NCI-H2227 treated with DMSO at 0.1 percent for 48 hours (cell line): ENCODE results near the gene HMOX1.
A peak's percentile ranks its signal among the peaks of the same experiment; 100 is the strongest.

Source experiments
- DNase-seq: peaks from one replicate; lab custom pipeline; 2025; lab: John Stamatoyannopoulos, UW

HMOX1 gene

DNA sequence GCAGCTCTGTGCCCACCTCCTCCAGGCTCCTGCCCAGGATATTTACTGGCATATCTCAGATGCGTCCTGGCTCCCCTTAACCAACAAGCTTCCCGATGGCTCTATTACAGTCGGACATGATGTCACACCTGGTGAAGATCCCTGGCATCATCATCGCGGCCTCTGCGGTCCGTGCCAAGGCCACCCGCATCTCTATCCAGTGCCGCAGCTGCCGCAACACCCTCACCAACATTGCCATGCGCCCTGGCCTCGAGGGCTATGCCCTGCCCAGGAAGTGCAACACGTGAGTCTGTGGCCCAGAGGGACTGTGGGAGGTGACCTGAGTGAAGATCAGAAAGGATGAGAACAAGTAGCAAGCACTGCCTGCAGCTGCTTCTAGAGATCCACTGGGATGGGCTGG lies 25.5 kb downstream of the HMOX1 start:
- no peak for DNase-seq

DNA sequence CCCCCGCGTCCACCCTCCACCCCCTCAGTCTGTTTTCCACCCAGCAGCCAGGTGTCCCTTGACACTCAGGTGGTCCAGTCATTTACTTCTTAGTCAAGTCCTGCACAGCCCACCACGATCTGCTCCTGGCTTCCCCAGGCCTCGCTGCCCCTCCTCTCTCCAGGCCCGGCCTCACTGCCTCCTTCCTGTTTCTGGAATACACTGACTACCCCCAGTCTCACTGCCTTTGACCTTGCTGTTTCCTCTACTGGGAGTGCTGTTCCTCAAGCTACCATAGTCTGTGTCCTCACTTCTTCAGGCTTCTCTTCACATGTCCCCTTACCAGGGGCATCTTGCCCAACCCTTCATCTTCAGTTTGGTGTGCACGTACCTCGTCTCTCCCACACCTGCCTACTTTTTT lies 26.5 kb downstream of the HMOX1 start:
- no peak for DNase-seq

DNA sequence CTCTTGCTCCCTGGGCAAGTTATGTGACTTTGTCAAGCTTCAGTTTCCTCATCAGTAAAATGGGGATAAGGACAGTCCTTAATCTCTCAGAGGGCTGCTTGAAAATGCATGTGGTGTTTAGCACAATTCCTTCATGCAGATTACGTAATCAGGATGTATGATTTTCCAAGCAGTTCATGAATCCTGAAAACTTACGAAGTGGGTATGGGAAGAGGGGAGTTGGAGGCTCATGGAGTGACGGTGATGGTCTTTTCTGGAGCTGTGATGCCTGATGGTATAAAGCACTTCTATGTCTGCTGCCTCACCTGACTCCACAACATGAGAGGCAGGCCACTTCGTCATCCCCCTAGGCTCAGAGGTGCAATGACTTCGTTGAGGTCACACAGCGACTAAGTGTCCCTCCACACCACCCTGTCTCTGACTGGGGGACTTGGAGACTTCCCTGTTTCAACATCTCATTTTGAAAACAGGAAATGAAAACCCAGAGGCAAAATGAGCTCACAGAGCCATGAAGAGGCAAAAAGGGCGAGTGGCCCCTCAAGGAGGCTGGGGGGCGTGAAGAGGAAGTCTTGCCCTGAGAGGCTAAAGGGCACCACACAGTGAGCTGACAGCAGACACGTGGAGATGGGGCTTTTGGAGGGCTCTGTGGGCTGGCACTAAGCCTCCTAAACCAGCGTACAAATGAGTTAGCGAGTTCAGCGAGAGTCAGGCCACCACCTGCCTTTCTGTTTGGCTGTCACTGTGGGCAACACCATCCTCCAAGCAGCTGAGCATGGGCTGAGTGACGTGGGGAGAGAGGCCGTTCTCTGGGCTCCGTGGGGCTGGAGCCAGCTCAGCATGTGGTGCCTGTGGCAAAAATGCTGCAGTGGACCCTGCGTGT lies 29.1 kb downstream of the HMOX1 start:
- DNase-seq = no peak

DNA sequence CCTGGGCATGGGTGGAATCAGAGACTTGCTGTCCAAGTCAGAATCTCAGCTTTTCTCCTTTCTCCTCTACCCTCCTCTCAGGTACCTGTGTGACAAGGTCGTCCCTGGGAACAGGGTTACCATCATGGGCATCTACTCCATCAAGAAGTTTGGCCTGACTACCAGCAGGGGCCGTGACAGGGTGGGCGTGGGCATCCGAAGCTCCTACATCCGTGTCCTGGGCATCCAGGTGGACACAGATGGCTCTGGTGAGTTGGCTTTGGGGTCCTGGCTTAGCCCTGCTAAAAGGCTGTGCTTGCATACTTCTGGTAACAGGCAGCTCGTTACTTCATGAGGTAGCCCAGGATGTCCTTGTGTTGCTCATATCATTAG lies 29.8 kb downstream of the HMOX1 start:
- no peak for DNase-seq

DNA sequence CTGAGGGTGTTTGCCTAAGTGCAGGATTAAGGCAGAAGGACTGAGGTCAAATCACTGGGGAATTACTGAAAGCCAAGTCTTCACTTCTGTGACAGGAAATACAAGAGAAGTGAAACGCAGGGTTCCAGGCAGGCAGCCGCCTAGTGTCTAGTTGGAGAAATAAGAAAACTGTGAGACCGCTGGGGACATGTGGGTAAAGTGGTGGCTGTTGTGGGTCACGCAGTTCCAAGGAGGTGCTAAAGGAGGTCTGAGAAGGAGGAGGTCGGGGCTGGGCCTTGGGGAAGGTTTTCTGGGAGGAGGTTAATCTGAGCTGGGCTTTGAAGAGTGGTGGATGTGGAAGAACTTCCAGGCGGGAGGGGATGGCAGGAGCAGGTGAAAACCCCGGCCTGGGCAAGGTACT lies 30.2 kb downstream of the HMOX1 start:
- no peak for DNase-seq

DNA sequence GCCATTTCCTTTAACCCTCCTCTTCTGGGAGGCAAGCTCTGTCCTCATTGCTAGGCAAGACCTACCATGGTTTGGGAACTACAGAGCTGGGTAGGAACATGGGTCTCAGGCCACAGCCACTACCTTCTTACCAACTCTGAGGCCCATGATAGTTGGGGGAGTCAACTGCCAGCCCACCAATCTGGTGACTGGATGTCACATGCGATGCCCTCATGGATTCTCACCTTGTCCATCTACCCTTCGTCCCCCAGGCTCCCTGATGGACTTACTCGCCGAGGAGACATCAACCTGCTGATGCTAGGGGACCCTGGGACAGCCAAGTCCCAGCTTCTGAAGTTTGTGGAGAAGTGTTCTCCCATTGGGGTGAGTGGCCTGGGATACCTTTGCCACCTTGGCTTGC lies 32.7 kb downstream of the HMOX1 start:
- no peak for DNase-seq

DNA sequence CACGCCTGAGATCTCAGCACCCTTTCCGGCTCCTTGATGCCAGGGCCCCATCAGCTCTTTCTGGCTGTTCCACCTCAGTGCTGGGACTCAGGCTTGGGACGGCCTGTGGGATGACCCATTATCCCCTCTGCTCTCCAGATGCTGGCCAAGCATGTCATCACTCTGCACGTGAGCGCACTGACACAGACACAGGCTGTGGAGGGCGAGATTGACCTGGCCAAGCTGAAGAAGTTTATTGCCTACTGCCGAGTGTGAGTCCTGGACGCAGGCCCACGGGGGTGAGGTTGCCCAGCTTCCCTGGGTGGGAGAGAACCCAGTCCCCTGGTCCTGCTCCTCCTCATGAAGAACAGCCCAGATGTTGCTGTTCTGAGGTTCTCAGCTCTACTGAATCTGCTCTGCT lies 36.7 kb downstream of the HMOX1 start:
- no peak for DNase-seq

DNA sequence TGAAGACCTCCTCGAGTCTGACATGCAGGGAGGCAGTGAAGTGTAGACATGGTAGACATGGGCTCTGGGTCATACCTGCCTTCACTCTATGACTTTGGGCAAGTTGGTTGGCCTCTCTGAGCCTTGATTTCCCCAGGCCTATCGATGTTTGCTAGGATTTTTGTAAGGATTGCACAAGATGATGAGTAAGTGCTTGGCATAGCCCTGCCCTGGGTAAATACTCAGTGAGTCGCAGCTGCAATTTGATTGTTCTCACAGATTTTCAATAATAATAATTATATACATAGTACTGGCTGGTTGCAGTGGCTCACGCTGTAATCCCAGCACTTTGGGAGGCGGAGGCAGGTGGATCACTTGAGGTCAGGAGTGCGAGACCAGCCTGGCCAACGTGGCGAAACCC lies 37.2 kb downstream of the HMOX1 start:
- no peak for DNase-seq

DNA sequence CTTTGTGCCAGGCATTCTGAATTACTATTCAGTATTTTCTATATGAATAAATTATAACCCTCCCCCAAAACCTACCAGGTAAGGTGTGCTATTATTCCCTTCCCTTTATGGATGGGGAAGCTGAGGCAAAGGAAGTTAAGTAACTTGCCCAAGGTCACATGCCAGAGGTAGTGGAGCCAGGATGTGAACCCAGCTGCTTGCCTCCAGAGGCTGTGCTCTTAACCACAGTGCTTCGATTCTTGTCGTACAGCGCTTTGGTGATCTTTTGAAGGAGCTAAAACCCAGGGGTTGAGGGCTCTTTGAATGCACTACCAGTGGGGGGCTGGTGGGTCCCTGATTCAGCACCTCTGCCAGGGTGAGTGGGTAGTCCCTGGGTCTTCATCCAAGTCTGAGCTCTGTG lies 37.8 kb downstream of the HMOX1 start:
- no peak for DNase-seq

DNA sequence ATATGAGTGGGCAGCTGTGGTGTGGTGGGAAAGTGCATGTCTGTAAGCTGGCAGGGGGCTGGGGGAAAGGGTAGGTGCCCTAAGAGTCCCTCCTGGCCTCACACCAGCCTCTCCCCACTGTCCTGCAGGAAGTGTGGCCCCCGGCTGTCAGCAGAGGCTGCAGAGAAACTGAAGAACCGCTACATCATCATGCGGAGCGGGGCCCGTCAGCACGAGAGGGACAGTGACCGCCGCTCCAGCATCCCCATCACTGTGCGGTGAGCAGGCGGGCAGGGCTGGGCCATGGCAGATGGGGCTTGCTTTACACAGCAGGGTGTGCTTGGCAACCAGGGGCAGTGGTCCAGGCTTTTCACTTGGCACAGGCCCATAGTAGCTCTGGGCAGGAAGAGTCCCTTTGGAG lies 38.9 kb downstream of the HMOX1 start:
- DNase-seq = no peak

DNA sequence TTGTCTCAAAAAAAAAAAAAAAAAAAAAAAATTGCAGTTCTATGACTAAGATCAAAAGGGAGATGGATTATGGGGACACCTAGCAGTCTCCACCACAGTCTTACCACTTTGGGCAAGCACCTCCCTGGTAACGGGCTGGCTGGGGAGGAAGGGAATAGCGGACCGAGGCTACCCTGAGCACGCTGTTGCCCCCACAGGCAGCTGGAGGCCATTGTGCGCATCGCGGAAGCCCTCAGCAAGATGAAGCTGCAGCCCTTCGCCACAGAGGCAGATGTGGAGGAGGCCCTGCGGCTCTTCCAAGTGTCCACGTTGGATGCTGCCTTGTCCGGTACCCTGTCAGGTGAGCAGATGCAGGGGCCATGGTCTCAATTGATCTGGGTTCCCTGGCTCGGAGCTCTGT lies 40.2 kb downstream of the HMOX1 start:
- no peak for DNase-seq

DNA sequence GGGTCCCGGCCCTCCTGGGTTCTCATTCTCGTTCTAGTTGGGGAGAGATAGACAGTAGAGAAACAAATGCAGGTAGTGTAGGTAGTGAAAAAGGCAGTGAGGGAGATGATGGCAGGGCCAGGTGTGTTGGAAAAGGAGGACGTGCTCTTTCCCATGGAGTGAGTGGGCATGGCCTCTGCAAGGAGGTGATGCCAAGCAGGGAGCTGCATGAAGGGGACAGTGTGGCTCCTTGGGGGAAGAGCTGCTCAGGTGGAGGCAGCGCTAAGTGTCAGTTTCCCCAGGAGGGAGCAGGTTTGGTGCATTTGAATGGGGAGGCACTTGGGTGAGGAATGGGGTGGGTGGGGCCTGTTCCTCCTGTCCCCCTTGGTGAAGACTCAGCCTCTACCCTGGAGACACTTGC lies 41.2 kb downstream of the HMOX1 start:
- DNase-seq = no peak

DNA sequence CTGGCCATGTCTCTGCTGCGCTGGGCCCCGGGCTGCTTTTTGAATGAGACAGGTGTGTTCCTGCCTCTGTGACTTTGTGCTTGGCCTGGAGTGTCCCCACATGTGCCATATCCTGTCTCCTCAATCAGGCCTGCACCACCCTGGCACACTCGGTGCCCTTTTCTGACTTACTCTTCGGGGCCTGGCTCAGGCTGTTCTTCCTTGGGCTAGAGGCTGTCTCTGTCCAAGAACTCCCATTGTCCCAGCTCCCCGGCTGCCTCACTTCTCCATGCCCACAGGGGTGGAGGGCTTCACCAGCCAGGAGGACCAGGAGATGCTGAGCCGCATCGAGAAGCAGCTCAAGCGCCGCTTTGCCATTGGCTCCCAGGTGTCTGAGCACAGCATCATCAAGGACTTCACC lies 42.0 kb downstream of the HMOX1 start:
- DNase-seq = no peak

DNA sequence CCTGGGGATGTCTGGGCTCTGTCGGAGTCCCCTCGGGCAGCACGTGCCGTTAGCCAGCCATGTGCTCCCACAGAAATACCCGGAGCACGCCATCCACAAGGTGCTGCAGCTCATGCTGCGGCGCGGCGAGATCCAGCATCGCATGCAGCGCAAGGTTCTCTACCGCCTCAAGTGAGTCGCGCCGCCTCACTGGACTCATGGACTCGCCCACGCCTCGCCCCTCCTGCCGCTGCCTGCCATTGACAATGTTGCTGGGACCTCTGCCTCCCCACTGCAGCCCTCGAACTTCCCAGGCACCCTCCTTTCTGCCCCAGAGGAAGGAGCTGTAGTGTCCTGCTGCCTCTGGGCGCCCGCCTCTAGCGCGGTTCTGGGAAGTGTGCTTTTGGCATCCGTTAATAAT lies 43.2 kb downstream of the HMOX1 start:
- no peak for DNase-seq

DNA sequence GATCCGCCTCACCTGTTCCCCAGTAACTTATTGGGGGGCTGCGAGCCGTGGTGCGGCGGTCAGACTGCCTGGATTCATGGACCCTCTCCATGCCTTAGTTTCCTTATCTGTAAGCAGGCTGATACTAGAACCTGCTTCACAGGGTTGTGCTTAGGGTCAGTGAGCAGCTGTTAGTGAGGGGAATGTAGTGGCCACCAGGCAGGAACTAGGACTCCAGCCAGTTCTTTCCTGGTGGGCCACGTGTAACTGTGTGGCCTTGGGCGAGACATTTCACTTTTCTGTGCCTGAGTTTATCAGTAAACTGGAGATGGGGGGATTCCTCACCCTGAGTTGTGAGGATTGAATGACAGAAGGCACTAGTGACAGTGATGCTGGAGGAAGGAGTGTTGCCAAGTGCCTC lies 43.9 kb downstream of the HMOX1 start:
- DNase-seq = no peak

DNA sequence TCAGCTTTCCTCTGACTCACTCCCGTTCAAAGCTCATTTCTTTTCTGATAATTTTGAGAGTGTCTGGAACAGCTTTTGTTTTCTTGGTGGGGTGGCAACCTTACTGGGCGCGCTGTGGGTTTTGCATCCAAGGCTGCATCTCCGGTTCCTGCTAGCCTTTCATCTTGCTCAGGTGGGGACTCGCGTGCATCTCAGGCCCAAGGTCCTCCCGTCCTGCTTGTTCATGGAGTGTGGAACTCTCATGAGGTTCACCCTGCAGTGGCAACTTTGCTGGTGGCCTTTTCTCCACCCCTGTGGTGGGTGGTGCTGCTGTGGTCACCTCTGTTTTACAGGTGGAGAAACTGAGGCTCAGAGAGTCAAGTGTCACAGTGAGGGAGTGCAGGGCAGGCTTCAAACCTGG lies 44.6 kb downstream of the HMOX1 start:
- no peak for DNase-seq

DNA sequence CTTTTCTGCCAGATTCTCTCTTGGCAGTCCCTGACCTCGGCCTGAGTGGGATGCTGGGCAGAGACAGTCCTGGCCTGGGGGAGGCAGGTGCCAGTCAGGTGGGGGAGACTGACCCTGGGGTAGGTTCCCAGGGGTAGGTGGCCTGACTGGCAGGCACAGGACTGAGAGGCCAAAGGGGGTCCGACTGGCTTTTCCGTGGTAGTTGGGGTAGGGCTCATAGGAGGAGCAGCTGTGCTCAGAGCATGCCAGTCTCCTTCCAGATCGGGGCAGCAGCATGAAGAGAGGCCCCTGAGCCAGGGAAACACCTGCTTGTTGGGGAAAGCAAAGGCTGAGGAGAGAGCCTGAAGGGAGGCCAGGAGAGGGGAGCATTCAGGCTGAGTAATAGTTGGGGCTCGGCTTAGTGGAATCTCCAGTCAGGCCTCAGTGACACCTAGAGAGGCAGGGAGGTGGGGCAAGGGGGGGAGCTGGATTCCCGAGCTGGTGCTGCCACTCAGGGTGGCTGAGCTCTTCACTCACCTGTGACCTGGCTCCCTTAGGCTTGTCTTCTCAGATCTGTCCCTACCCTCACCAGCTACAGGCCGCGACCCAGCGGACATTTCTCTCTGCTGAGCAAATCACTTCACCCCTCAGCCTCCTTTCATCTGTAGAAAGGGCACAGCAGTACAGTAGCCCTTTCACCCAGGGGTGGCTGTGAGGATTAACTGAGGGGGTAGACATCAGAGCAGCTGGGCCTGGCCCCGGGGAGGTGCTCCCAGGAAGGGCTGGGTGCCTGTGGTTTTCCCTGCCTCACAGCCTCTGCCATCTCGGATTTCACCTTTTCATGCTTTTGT lies 45.3 kb downstream of the HMOX1 start:
- DNase-seq = no peak

DNA sequence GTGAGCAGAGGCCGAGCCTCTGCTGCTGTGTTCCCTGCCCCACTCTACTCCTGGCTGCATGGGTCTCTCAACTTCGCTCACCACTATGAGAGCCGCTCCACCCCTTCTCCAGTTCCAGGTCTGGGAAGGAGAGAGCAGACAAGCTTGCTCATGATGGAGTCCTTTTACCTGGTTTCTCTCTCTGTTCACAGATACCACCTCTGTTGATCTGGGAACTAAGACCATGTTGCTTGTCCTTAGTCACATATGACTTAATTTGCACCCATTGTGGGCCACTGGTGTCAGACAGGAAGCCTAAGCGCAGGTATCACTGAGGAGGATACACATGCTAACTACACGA lies 45.9 kb downstream of the HMOX1 start:
- DNase-seq = no peak

DNA sequence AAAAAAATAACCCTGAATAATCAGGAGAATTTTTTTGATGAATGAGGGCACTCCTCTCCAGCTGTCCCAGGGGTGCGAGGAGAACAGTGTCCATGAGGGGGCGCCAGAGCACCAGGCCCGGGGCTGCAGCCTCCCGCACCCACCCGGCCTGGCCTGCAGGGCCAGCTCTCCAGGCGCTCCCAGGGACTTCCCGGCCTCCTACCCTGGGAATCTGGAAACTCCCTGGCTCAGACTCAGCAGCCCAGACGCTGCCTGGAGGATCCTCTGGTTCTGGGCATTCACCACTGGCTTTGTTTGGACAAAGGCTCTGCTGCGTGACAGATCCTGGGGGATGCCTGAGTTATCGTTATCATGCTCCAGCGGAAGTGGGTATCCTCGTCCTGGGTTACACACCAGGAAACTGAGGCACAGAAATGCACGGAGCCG lies 50.0 kb downstream of the HMOX1 start:
- peak; percentile 31 for DNase-seq

DNA sequence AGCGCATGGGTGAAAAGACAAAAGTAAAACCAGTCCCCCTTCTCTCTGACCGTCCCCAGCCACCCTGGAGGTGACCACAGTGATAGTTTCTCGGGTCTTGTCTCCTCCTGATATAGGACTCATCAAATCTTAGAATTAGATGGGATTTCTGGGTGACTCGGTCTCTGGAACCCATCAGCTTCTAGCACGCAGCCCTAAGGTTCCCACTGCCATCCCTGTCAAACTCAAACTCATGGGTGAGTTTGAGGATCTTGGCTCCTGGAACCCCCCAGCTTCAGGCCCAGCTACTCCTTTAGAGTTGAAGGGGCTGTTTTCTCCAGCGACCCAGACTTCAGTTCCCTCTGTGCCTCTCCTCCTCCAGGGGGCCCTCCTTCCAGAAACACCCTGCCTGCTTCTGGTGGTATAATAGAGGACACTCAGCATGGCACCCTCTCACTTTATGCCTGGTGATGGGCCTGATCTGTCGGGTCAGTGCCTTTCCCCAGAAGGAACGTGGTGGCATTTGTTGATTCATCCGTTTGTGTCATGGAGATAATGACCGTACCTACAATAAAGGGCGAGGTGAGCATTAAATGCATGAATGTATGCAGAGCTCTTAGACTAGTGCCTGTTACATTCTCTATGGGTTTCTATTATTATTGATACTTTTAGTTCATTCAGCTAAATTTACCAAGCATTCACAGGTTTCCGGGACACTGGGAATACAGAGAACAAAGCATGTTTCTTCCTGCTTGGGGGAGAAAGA lies 50.8 kb downstream of the HMOX1 start:
- DNase-seq = no peak

DNA sequence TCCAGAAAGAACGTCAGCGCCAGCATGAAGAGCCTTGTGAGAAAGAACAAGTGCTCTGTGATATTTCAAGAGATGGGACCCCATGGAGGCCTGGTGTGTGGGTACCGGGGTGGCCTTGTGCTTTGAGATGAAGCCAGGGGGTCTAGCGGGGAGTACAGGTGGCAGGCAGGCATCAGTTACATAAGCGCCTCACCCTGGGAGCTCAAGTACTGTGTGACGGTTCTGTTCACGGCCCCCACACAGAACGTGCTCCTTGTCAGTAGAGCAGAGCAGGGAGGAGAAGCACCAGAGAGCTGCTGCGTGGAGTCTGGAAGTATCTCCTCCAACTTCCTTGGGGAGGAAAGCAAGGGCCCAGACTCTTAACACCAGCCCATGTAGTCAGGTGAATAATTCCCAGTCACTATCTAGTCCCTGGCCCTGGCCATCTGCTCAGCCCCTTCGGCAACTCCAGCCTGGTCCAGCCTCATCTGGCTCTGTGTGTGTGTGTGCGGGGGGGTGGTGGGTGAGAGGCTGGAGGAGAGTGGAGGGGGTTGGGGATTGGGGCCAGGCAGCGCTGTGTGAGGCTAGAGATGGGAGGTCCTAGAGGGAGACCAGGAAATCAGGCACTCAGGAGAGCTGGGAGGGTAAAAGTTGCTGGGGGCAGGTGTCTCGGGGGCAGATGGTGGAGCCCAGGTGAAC lies 51.5 kb downstream of the HMOX1 start:
- no peak for DNase-seq

DNA sequence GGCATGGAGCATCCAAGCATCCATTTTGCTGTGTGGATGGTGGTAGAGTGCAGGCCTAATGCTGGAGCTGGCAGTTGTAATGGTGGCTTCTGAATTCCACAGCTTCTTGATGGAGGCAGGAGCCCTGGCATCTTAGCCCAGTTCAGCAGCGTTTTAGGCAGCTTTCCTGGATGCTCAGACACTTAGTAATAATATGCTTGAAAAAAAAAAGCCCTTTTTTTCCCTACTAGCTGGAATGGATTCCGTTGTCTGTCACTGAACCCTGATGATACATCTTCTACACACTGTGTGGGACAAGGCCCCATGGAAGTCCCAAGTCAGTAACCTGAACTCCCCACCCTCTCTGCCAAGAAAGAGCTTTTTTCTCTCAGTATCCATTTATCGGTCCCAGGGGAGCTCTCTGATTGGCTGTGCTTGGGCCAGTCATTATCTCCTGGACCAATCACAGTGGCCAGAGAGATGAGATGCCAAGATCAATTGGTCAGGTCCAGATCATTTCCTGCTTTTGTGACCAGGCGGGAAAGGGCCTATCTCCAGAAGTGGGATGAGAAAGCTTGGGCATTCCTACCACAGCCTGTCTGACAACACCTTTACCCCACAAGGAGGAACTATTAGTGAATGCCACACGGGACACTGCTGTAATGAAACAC lies 53.3 kb downstream of the HMOX1 start:
- DNase-seq = no peak
